Neural progenitor cell (in vitro differentiated cells): Measurements from ENCODE around the gene FYB1.

ENCODE experiments used
- EZH2 ChIP-seq: fragments of 200-600 bp; sonication (generic); IDR thresholded peaks from 2 replicates; pipeline ENCODE4 v1.6.1; 2017; ENCODE audit warnings: antibody characterized with exemption, mild to moderate bottlenecking, moderate library complexity
- EZH2phosphoT487 ChIP-seq: fragments of 200-600 bp; sonication (generic); IDR thresholded peaks from 2 replicates; pipeline ENCODE4 v1.6.1; 2017; ENCODE audit warnings: antibody characterized with exemption
- TF ChIP-seq, protein P1 (sequence below): fragments of 200-600 bp; sonication (generic); IDR thresholded peaks from 2 replicates; pipeline ENCODE4 v1.5.1; 2017; ENCODE audit warnings: antibody characterized with exemption, mild to moderate bottlenecking

DNA sequence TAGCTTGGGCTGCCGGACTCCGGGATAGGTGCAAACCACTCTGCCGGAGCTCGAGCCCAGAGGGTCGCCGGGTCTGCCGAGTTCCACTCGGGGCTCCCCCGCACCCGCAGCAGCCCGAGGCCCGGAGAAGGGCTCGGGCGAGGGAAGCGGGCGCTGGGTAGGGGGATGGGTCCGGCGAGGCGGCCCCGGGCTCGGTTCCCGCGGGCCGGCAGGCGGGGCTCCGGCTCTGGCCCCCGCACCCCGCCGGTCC is 145.7 kb downstream of the FYB1 start:
- TF ChIP-seq, protein P1, sequence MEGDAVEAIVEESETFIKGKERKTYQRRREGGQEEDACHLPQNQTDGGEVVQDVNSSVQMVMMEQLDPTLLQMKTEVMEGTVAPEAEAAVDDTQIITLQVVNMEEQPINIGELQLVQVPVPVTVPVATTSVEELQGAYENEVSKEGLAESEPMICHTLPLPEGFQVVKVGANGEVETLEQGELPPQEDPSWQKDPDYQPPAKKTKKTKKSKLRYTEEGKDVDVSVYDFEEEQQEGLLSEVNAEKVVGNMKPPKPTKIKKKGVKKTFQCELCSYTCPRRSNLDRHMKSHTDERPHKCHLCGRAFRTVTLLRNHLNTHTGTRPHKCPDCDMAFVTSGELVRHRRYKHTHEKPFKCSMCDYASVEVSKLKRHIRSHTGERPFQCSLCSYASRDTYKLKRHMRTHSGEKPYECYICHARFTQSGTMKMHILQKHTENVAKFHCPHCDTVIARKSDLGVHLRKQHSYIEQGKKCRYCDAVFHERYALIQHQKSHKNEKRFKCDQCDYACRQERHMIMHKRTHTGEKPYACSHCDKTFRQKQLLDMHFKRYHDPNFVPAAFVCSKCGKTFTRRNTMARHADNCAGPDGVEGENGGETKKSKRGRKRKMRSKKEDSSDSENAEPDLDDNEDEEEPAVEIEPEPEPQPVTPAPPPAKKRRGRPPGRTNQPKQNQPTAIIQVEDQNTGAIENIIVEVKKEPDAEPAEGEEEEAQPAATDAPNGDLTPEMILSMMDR = no peak
- no peak for TF ChIP-seq EZH2phosphoT487
- no peak for TF ChIP-seq EZH2
